Mesodermal cell (in vitro differentiated cells): ENCODE data around the gene HMG20B.

Source experiments
- H3K27ac ChIP-seq: 2 replicates; pipeline ENCODE4 v1.7.0; 2013; ENCODE audit warnings: mild to moderate bottlenecking, low read depth, low read length, moderate library complexity; ENCODE audit not compliant: severe bottlenecking
- H3K36me3 ChIP-seq: 2 replicates; pipeline ENCODE4 v1.7.1; 2013; ENCODE audit warnings: mild to moderate bottlenecking, low read length, moderate library complexity; ENCODE audit not compliant: control insufficient read depth, insufficient read depth
- H3K4me1 ChIP-seq: one replicate; pipeline ENCODE4 v1.7.1; 2013; ENCODE audit warnings: mild to moderate bottlenecking, low read length; ENCODE audit not compliant: insufficient read depth, control insufficient read depth, poor library complexity, severe bottlenecking
- H3K4me3 ChIP-seq: 2 replicates; pipeline ENCODE4 v1.7.0; 2013; ENCODE audit warnings: low read length, control low read depth, mild to moderate bottlenecking; ENCODE audit not compliant: insufficient read depth, poor library complexity, severe bottlenecking; ENCODE audit errors: extremely low read depth
- H3K9me3 ChIP-seq: 2 replicates; pipeline ENCODE4 v1.7.1; 2013; ENCODE audit warnings: mild to moderate bottlenecking, low read length, moderate library complexity; ENCODE audit not compliant: control insufficient read depth
- WGBS, 2 experiments: methylation state at CpG; one replicate each; pipeline ENCODE4 v1.1.5; 2013; ENCODE audit warnings: missing lambda C conversion rate in 2 of 2; ENCODE audit not compliant: insufficient coverage in 2 of 2; 5-methylcytosine and 5-hydroxymethylcytosine counted together

Gene HMG20B

DNA sequence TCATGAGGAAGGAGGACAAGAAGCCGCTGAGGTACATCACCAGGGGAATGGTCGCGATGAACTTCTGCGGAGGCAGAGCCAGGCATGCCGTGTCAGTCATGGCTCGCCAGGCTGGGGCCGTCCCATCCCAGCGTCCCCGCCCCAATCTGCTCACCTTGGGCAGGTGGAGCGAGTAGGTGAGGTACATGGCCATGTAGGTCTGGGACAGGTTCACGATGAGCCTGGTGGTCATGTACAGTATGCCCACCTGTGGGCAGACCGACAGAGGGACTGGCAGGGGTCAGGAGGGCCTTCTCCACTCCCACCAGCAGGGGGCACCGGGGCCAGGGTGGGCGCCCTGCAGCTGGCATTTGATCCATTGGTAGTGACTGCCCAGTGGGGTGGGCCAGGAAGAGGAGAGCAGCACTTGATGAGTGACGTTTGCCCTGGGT lies 25.4 kb upstream of the HMG20B start:
- no peak overlapping the region for H3K4me3 ChIP-seq
- no peaks in the 10 kb centered on the region for H3K9me3 ChIP-seq
- 93 to 94% methylated on average over 13 to 15 of the region's 15 CpGs for WGBS, 2 experiments
- H3K4me1 ChIP-seq: no peaks in the 10 kb centered on the region
- H3K36me3 ChIP-seq: peaks cover 45% of the 10 kb centered on the region
- H3K27ac ChIP-seq: no peak overlapping the region

- Histone ChIP-seq H3K4me1 (peaks cover 3% of the 10 kb centered on the region), H3K4me3 (no peak overlapping the region), H3K9me3 (no peaks in the 10 kb centered on the region), H3K27ac (no peak overlapping the region), H3K36me3 (peaks cover 48% of the 10 kb centered on the region)
- 95 to 96% methylated on average over 31 to 36 of the region's 36 CpGs for WGBS, 2 experiments
These were observed 24.9 kb upstream of the HMG20B start for GRCh38 chr19:3547767-3548282.

DNA sequence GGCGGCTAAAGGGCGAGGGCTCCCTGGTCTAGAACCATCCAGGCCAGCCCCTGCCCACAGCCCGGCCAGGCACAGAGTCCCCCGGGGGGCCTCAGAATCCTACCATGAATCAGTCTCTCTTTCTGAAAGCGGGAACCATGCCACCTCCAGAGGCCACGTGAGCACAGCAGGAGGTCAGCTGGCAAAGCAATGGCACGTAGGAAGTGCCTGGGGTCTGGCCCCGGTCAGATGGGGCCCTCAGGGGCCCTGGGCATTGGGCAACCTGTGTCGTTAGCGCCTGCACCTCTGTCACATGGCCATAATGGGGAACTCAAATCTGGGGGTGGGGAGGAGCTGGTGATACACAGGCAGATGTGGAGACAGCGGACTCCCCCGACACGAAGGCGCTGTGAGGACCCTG lies 24.1 kb upstream of the HMG20B start:
- Histone ChIP-seq H3K4me1 (peaks cover 6% of the 10 kb centered on the region), H3K4me3 (no peak overlapping the region), H3K36me3 (peaks cover 48% of the 10 kb centered on the region), H3K27ac (no peak overlapping the region), H3K9me3 (no peaks in the 10 kb centered on the region)
- WGBS, 2 experiments: 92 to 93% methylated on average over 12 to 14 of the region's 14 CpGs

DNA sequence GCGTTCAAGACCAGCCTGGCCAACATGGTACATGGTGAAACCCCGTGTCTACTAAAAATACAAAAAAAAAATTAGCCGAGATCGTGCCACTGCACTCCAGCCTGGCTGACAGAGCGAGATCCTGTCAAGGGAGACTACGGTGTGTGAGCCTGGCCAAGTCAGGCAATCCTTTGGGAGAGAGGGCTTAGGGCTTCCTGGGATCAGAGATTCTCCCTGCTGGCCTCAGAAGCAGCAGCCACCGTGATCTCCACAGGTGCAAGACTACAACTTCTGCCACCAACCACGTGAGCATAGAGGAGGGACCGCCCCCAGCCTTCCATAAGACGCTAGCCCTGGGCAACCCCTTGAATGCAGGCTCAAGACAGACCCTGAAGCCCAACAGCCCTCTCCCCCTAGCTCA lies 22.9 kb upstream of the HMG20B start:
- Histone ChIP-seq H3K9me3 (no peaks in the 10 kb centered on the region), H3K4me1 (peaks cover 6% of the 10 kb centered on the region), H3K36me3 (peaks cover 42% of the 10 kb centered on the region), H3K4me3 (no peak overlapping the region), H3K27ac (no peak overlapping the region)
- WGBS, 2 experiments: 94 to 96% methylated on average over 7 to 9 of the region's 10 CpGs

DNA sequence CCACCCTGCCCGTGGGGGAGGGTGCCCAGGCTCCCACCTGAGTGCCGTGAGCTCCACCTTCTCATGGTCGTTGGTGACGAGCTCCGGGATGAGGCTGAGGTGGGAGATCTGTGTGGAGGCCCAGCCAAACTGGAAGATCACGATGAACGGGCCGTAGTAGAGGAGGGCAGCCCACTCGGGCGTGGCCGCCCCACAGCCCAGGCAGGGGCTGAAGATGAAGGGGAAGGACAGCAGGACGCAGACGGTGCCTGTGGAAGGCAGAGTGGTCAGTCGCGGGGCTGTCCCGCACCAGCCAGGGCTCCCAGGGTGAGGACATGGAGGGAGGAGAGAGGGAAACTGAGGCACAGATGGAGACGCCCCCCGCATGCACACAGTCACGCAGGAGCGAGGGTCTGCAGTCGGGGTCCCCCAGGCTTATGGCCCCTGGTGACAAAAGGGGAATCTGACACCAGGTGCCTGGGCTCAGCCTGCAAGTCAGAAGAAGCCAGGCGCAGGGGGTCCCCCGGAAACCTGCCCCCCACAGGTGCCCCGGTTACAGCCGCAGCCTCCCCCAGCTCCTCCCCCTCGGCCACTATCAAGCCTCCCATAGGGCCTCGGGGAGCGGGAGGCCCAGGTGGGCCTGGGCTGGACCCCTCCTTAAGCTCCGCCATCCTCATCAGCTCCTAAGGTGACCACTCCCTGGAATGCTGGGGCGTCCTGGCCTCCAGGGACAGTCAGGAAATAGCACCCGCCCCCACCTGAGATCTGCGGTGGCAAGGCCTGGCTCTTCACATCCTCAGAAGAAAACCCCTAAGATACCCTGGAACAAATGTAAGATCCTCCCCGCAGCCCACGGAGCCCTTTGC lies 21.6 kb upstream of the HMG20B start:
- Histone ChIP-seq H3K27ac (no peak overlapping the region), H3K9me3 (no peaks in the 10 kb centered on the region), H3K36me3 (peaks cover 44% of the 10 kb centered on the region), H3K4me3 (no peak overlapping the region), H3K4me1 (peaks cover 13% of the 10 kb centered on the region)
- WGBS, 2 experiments: 96% methylated on average over 25 to 31 of the region's 34 CpGs

- no peak overlapping the region for H3K4me3 ChIP-seq
- WGBS, 2 experiments: 93 to 94% methylated on average over 8 to 9 of the region's 9 CpGs
- no peak overlapping the region for H3K27ac ChIP-seq
- H3K36me3 ChIP-seq: peaks cover 39% of the 10 kb centered on the region
- H3K4me1 ChIP-seq: peaks cover 18% of the 10 kb centered on the region
- H3K9me3 ChIP-seq: no peaks in the 10 kb centered on the region
These were observed 21.0 kb upstream of the HMG20B start for GRCh38 chr19:3551792-3552095.

- WGBS, 2 experiments: 89 to 94% methylated on average over 12 to 15 of the region's 21 CpGs
- no peak overlapping the region for H3K27ac ChIP-seq
- H3K4me3 ChIP-seq: no peak overlapping the region
- peaks cover 20% of the 10 kb centered on the region for H3K36me3 ChIP-seq
- H3K4me1 ChIP-seq: peaks cover 18% of the 10 kb centered on the region
- no peaks in the 10 kb centered on the region for H3K9me3 ChIP-seq
These were observed 18.3 kb upstream of the HMG20B start for GRCh38 chr19:3554254-3555083.

DNA sequence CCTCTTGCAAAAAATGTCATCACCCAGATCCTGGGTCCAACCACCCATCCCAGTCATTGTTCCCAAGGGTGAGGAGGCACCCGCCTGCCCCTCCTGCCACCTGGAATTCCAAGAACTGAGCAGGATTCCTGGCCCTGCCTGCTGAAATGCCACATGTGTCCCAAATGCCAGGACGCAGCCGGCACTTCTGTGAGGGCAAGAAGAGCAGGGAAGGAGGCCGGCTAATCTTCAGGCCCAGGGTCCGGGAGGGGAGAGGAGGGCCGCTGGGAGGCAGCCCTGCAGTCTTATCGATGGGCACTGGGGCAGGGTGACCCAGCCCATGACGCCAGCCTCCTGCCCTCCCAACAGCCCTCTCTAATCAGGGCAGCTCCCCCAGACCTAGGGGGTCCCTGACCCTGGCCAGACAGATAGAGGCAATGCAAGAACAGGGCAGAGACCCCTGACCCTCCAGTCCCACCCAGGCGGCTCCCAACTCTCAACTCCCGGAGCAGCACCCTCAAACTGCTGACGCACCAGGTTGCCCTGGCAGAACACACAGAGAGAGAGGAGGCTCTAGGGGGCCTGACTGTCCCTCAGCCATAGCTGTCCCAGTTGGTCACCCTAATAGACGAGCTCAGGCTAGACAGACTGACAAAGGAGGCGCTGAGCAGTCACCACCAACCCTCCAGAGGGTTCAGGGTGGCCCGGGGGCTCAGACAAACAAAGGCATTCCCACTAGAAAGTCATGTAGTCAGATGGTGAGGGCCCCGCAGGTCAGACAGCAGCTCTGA lies 16.9 kb upstream of the HMG20B start:
- peaks cover 17% of the 10 kb centered on the region for H3K36me3 ChIP-seq
- no peaks in the 10 kb centered on the region for H3K9me3 ChIP-seq
- H3K4me3 ChIP-seq: peak overlapping the region; percentile 76
- 86 to 88% methylated on average over 10 to 14 of the region's 15 CpGs for WGBS, 2 experiments
- H3K27ac ChIP-seq: no peak overlapping the region
- peaks cover 20% of the 10 kb centered on the region for H3K4me1 ChIP-seq

- no peaks in the 10 kb centered on the region for H3K9me3 ChIP-seq
- H3K36me3 ChIP-seq: peaks cover 10% of the 10 kb centered on the region
- WGBS, 2 experiments: 50 to 59% methylated on average over 8 to 9 of the region's 9 CpGs
- H3K4me3 ChIP-seq: peak overlapping the region; percentile 76
- H3K27ac ChIP-seq: no peak overlapping the region
- peaks cover 20% of the 10 kb centered on the region for H3K4me1 ChIP-seq
These were observed 16.2 kb upstream of the HMG20B start for GRCh38 chr19:3556423-3556977.

- Histone ChIP-seq H3K27ac (no peak overlapping the region), H3K9me3 (no peaks in the 10 kb centered on the region), H3K4me3 (peak overlapping the region; percentile 76), H3K4me1 (peaks cover 20% of the 10 kb centered on the region), H3K36me3 (peaks cover 7% of the 10 kb centered on the region)
- WGBS, 2 experiments: 0% methylated on average over 39 to 60 of the region's 60 CpGs
These were observed 15.7 kb upstream of the HMG20B start for GRCh38 chr19:3556978-3557460.
